Endothelial cell (in vitro differentiated cells): ENCODE measurements around the gene CTAG1A. TPM values are rescaled to one million over a fixed set of nuclear protein-coding genes. Genes with fewer than 3 reads are reported as not detected.
"Not testable (repeated sequence)": the region's sequence is repeated elsewhere in the genome, so short reads cannot be mapped to it uniquely, and the experiment has no call there.

Source experiments
- DNase-seq: peaks from one replicate; pipeline ENCODE4 v3.0.0; 2021; ENCODE audit warnings: low spot score
- H3K27ac Mint-ChIP-seq: one replicate; pipeline ENCODE4 v1.8.0; 2021; ENCODE audit warnings: mixed read lengths, inconsistent platforms; ENCODE audit not compliant: unreplicated experiment
- H3K27me3 Mint-ChIP-seq: one replicate; pipeline ENCODE4 v1.8.0; 2021; ENCODE audit warnings: mild to moderate bottlenecking, moderate library complexity, mixed read lengths, inconsistent platforms; ENCODE audit not compliant: unreplicated experiment
- H3K36me3 Mint-ChIP-seq: one replicate; pipeline ENCODE4 v1.8.0; 2021; ENCODE audit warnings: mild to moderate bottlenecking, low read depth, mixed read lengths, inconsistent platforms; ENCODE audit not compliant: unreplicated experiment
- H3K4me1 Mint-ChIP-seq: one replicate; pipeline ENCODE4 v1.8.0; 2021; ENCODE audit warnings: mild to moderate bottlenecking, mixed read lengths, inconsistent platforms; ENCODE audit not compliant: unreplicated experiment
- H3K4me3 Mint-ChIP-seq: one replicate; pipeline ENCODE4 v1.8.0; 2021; ENCODE audit warnings: mild to moderate bottlenecking, mixed read lengths, inconsistent platforms; ENCODE audit not compliant: unreplicated experiment
- H3K9me3 Mint-ChIP-seq: one replicate; pipeline ENCODE4 v1.8.0; 2021; ENCODE audit warnings: mixed read lengths, inconsistent platforms; ENCODE audit not compliant: unreplicated experiment
- CTCF ChIP-seq: fragments of 200-600 bp; sonication (generic); IDR thresholded peaks from one replicate; pipeline ENCODE4 v1.5.0; 2021; ENCODE audit warnings: antibody characterized with exemption; ENCODE audit not compliant: unreplicated experiment
- total RNA-seq: library from RNA; stranded (reverse); fragmentation: NEBNext Ultra II Directional; extraction: Animal tissue kit (Norgen Biotek cat#: 25700); gene quantifications from one replicate; pipeline ENCODE4 v1.2.1, GENCODE V29; 2021; ENCODE audit not compliant: unreplicated experiment

CTAG1A gene
- total RNA-seq, 1 donor from 2014 or later: not detected

- not testable (repeated sequence) for H3K4me3 Mint-ChIP-seq, H3K4me1 Mint-ChIP-seq, H3K27ac Mint-ChIP-seq, H3K9me3 Mint-ChIP-seq, DNase-seq, H3K27me3 Mint-ChIP-seq, H3K36me3 Mint-ChIP-seq
Measured at GRCh38 chrX:154573061-154573460, 11.9 kb upstream of the CTAG1A start.

DNA sequence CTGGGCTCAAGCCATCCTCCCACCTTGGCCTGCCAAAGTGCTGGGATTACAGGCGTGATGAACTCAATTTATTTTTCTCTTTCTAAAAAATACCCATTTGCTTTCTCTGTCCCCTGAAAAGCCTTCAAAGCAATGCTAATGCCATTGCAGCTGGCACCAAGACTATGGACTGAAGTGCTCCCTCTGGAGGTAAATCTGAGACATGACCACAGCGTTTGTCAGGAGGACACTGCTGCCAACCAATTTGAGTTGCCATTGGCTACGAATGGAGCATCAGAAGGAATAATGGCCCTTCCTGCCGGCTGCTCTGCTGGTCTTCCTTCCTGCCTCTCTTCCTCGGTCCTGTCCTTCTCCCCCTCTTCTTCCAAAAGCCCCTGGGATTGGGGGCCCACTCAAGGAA is 9.9 kb upstream of the CTAG1A start:
- not testable (repeated sequence) for H3K9me3 Mint-ChIP-seq, H3K36me3 Mint-ChIP-seq, H3K4me1 Mint-ChIP-seq, H3K27ac Mint-ChIP-seq, H3K27me3 Mint-ChIP-seq, DNase-seq, H3K4me3 Mint-ChIP-seq

DNA sequence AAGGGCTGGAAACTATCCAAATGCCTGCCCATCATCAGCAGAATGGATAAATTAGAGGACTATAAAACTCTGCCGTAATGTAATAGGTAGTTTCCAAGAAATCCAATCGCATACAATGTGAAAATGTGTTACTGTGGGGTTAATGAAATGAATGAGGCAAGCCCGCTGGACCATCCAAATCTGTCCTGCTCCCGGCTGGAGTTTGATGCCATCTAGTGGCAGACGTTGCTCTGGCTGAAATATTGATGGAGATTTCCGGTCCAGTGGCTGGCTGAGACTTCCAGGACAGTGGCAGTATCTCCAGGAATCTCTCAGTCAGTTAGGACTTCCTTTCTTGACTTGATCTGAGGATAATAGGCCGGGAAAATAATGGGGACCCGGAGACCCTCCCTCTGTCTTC is 1.9 kb upstream of the CTAG1A start:
- not testable (repeated sequence) for H3K4me3 Mint-ChIP-seq, H3K27ac Mint-ChIP-seq, H3K36me3 Mint-ChIP-seq, H3K9me3 Mint-ChIP-seq, DNase-seq, H3K4me1 Mint-ChIP-seq, H3K27me3 Mint-ChIP-seq

- not testable (repeated sequence) for H3K9me3 Mint-ChIP-seq, DNase-seq, H3K27ac Mint-ChIP-seq, H3K4me1 Mint-ChIP-seq, H3K4me3 Mint-ChIP-seq, H3K27me3 Mint-ChIP-seq, H3K36me3 Mint-ChIP-seq
Measured at GRCh38 chrX:154590415-154590814, 5.5 kb downstream of the CTAG1A start.

DNA sequence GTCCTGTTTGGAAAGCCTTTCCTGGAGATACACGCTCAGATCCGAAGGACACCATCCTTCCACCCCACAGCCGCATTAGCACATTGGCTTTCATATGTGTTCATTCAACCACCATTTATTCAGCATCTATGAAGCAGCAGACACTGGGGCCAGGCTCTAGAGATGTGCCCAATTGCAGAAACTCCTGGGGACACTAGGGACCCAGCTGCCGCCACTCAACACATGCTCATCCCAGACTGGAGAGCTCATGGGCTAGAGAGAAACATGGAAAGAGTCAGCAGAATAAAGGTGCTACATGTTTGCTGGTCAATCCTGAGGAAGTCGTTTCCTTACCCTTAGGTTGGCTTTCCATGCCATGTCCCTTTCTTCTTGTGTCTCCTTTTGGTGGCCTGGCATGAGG is 7.6 kb downstream of the CTAG1A start:
- no peak for TF ChIP-seq CTCF
- no peaks in the 10 kb centered on the region for H3K36me3 Mint-ChIP-seq
- no peaks in the 10 kb centered on the region for H3K9me3 Mint-ChIP-seq
- H3K27ac Mint-ChIP-seq: no peak overlapping the region
- peaks cover 1% of the 10 kb centered on the region for H3K27me3 Mint-ChIP-seq
- no peaks in the 10 kb centered on the region for H3K4me1 Mint-ChIP-seq
- no peak for DNase-seq
- H3K4me3 Mint-ChIP-seq: no peak overlapping the region

GRCh38 chrX:154593201-154593600 is 8.3 kb downstream of the CTAG1A start:
- no peaks in the 10 kb centered on the region for H3K36me3 Mint-ChIP-seq
- no peak for DNase-seq
- no peak overlapping the region for H3K4me3 Mint-ChIP-seq
- no peak for TF ChIP-seq CTCF
- peaks cover 1% of the 10 kb centered on the region for H3K27me3 Mint-ChIP-seq
- no peaks in the 10 kb centered on the region for H3K9me3 Mint-ChIP-seq
- H3K27ac Mint-ChIP-seq: no peak overlapping the region
- no peaks in the 10 kb centered on the region for H3K4me1 Mint-ChIP-seq

DNA sequence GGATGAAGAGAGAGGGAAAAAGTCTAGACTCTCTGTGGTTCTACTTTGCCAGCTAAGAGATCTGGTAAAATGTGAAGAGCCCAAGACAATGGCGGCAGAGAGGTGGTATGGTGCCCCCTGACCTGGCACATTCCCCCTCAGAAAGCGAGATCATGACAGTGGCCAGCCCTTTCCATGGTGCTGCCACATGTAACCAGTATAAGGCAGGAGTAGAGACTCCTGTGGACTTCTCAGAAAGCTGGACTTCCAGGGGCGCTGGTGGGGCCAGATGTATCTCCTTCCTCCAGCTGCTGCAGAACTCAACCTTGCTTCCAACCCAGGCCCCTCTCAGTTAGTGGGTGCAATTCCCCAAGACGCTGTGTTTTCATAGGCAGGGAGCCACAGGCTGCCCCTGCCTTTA is 9.6 kb downstream of the CTAG1A start:
- Mint-ChIP-seq H3K27me3 (peaks cover 1% of the 10 kb centered on the region), H3K9me3 (no peaks in the 10 kb centered on the region), H3K36me3 (no peaks in the 10 kb centered on the region), H3K4me1 (no peaks in the 10 kb centered on the region), H3K27ac (no peak overlapping the region), H3K4me3 (no peak overlapping the region)
- no peak for TF ChIP-seq CTCF
- no peak for DNase-seq
